ENCODE results near the gene GFOD1. TPM values are rescaled to one million over a fixed set of nuclear protein-coding genes. Genes with fewer than 3 reads are reported as not detected.

Gene GFOD1
- total and polyA plus RNA-seq, 8 donors, result 1.4 to 2.7 (median 2.1) TPM

GRCh38 chr6:13405961-13406477 lies 81.4 kb downstream of the GFOD1 start:
- Histone ChIP-seq H3K4me3 (no peak overlapping the region), H3K27me3 (no peaks in the 10 kb centered on the region), H3K36me3 (no peaks in the 10 kb centered on the region), H3K27ac (peak overlapping the region in 1 of 4 donors; percentile 42), H3K4me1 (peaks cover 0 to 6% (median 6%) of the 10 kb centered on the region in 3 donors), H3K9me3 (no peaks in the 10 kb centered on the region)
- TF ChIP-seq CTCF (IDR thresholded peaks at IDR 0.05), result no peak
- DNase-seq, result peak in 2 of 6 donors; percentile 4 to 40
- no peak for FAIRE-seq
- intact Hi-C loops (cut with DNase I), result no loop called here
- ATAC-seq, result peak in 3 of 4 donors; percentile 46 to 68 (median 46)
- 69 to 80% methylated on average over 10 of the region's 10 CpGs for WGBS, 2 donors

- H3K4me3 ChIP-seq, result no peak overlapping the region
- H3K9me3 ChIP-seq, result no peaks in the 10 kb centered on the region
- intact Hi-C loops (cut with DNase I), result no loop called here
- no peaks in the 10 kb centered on the region for H3K36me3 ChIP-seq
- DNase-seq (no peak), FAIRE-seq (no peak), ATAC-seq (no peak)
- TF ChIP-seq CTCF (IDR thresholded peaks at IDR 0.05), result no peak
- H3K27ac ChIP-seq, result no peak overlapping the region
- H3K27me3 ChIP-seq, result no peaks in the 10 kb centered on the region
- H3K4me1 ChIP-seq, result peaks cover 0 to 6% (median 6%) of the 10 kb centered on the region in 3 donors
These were observed 82.5 kb downstream of the GFOD1 start for GRCh38 chr6:13404892-13405254.

- DNase-seq (no peak), ATAC-seq (peak in 2 of 4 donors; percentile 13 to 39), FAIRE-seq (no peak)
- 78 to 83% methylated on average over 5 of the region's 5 CpGs for WGBS, 2 donors
- Histone ChIP-seq H3K4me1 (peaks cover 0 to 6% (median 6%) of the 10 kb centered on the region in 3 donors), H3K36me3 (no peaks in the 10 kb centered on the region), H3K9me3 (no peaks in the 10 kb centered on the region), H3K27ac (no peak overlapping the region), H3K4me3 (no peak overlapping the region), H3K27me3 (no peaks in the 10 kb centered on the region)
- intact Hi-C loops (cut with DNase I), result no loop called here
- no peak for TF ChIP-seq CTCF (IDR thresholded peaks at IDR 0.05)
These were observed 83.0 kb downstream of the GFOD1 start for GRCh38 chr6:13404228-13404891.

- H3K4me1 ChIP-seq, result peaks cover 0 to 6% (median 6%) of the 10 kb centered on the region in 3 donors
- no peaks in the 10 kb centered on the region for H3K9me3 ChIP-seq
- DNase-seq (no peak), FAIRE-seq (no peak), ATAC-seq (no peak)
- no peak for TF ChIP-seq CTCF (IDR thresholded peaks at IDR 0.05)
- no peaks in the 10 kb centered on the region for H3K36me3 ChIP-seq
- H3K27ac ChIP-seq, result no peak overlapping the region
- intact Hi-C loops (cut with DNase I), result no loop called here
- WGBS, 2 donors, result 82 to 86% methylated on average over 3 of the region's 3 CpGs
- H3K4me3 ChIP-seq, result no peak overlapping the region
- H3K27me3 ChIP-seq, result no peaks in the 10 kb centered on the region
These were observed 84.7 kb downstream of the GFOD1 start for GRCh38 chr6:13402711-13403110.

GRCh38 chr6:13400772-13401171 lies 86.6 kb downstream of the GFOD1 start:
- no peak for FAIRE-seq
- no peak for TF ChIP-seq CTCF (IDR thresholded peaks at IDR 0.05)
- ATAC-seq, result no peak
- no peak for DNase-seq
- Histone ChIP-seq H3K4me3 (no peak overlapping the region), H3K4me1 (peaks cover 0 to 9% (median 6%) of the 10 kb centered on the region in 3 donors), H3K27me3 (no peaks in the 10 kb centered on the region), H3K27ac (no peak overlapping the region), H3K9me3 (no peaks in the 10 kb centered on the region), H3K36me3 (no peaks in the 10 kb centered on the region)
- intact Hi-C loops (cut with DNase I), result no loop called here
- whole genome bisulfite sequencing, 2 donors, result 93 to 94% methylated on average over 3 of the region's 3 CpGs
